Activated naive CD8-positive, alpha-beta T cell treated with anti-CD3 and anti-CD28 coated beads for 36 hours (primary cell): ENCODE data around the gene TMEM270. TPM values are rescaled to one million over a fixed set of nuclear protein-coding genes. Genes with fewer than 3 reads are reported as not detected.

Experiments used
- total RNA-seq, 2 experiments: library from RNA; stranded (reverse); gene quantifications; one replicate each; pipeline ENCODE4 v1.2.3, GENCODE V29; 2021

TMEM270 gene
- total RNA-seq, 2 experiments from 2014 or later: not detected

Other genes with a start within 250 kb of the TMEM270 start
- not detected for gene MLXIPL, start 236.6 kb upstream of the TMEM270 start, total RNA-seq
- under 1 TPM; 0.44 to 0.45 TPM for gene VPS37D, start 193.3 kb upstream of the TMEM270 start, total RNA-seq
- gene DNAJC30, start 177.7 kb upstream of the TMEM270 start, total RNA-seq: 10 to 100 TPM in 1 of 2 experiments, 1 to 10 TPM in 1; 9.5 to 10.7 TPM
- gene BUD23, start 177.6 kb upstream of the TMEM270 start, total RNA-seq: 100 to 1,000 TPM; 117 to 124 TPM
- 1 to 10 TPM; 4.9 TPM for gene STX1A, start 141.5 kb upstream of the TMEM270 start, total RNA-seq
- gene ABHD11, start 122.4 kb upstream of the TMEM270 start, total RNA-seq: 10 to 100 TPM; 24.2 to 25.2 TPM
- gene CLDN3, start 90.9 kb upstream of the TMEM270 start, total RNA-seq: not detected
- gene CLDN4, start 30.2 kb upstream of the TMEM270 start, total RNA-seq: under 1 TPM; 0.12 to 0.33 TPM
- under 1 TPM; 0.23 to 0.40 TPM for gene METTL27, start 18.6 kb upstream of the TMEM270 start, total RNA-seq
- gene ELN, start 167.0 kb downstream of the TMEM270 start, total RNA-seq: not detected
- 10 to 100 TPM; 16.9 to 19.5 TPM for gene LIMK1, start 222.6 kb downstream of the TMEM270 start, total RNA-seq